AG04449 (cell line): ENCODE data around the gene PIP5K1B.

Experiments used
- CTCF ChIA-PET: fragments of 350-600 bp; formaldehyde crosslinking; extraction: SDS; loops from one replicate; lab custom pipeline; 2021; ENCODE audit warnings: antibody characterized with exemption; lab: Yijun Ruan, JAX
- POLR2A ChIA-PET: fragments of 400-600, 350-600 bp; formaldehyde crosslinking; extraction: SDS; loops from one replicate; lab custom pipeline; 2020; ENCODE audit warnings: antibody characterized with exemption, inconsistent platforms; lab: Yijun Ruan, JAX
- DNase-seq: peaks from one replicate; pipeline ENCODE4 v3.0.0-alpha.2; 2010; ENCODE audit warnings: low read depth, low spot score
- H3K4me3 ChIP-seq: 2 replicates; pipeline ENCODE4 v1.5.1; 2011; ENCODE audit warnings: low read depth, mild to moderate bottlenecking, control low read depth, low read length
- TF ChIP-seq, protein P1 (sequence below): IDR thresholded peaks from one replicate; pipeline ENCODE4 v1.5.1; 2011; ENCODE audit warnings: mild to moderate bottlenecking, moderate library complexity, low read length, control low read depth, inconsistent platforms; ENCODE audit not compliant: insufficient read depth; ENCODE audit errors: missing control alignments

Gene PIP5K1B

DNA sequence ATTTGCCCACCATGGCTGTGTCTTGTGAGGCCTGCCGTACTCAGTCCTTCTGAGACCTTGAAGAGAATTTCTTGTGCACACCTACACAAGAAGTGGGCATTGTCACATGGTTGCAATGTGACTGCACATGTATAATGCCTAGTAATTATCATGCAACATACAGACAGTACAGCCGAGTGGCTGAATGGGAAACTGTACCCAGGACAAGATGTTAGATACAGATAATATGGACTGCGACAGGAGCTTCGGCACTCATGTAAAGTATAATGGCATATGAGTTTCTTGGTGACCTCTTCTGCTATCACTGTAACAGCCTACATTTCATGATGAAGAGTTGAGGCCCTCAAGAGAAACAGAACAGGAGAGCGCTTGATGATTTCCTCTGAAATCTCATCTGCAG lies 313.7 kb downstream of the PIP5K1B start:
- ChIA-PET CTCF (interaction anchor here (0.6 to 2.2 kb wide), 3 partner anchors 10 to 18 kb away, joined by 3 to 7 read pairs (median 3); no protein-coding TSS in a partner anchor), POLR2A (no interaction called here)
- no peak for DNase-seq
- TF ChIP-seq, protein P1, sequence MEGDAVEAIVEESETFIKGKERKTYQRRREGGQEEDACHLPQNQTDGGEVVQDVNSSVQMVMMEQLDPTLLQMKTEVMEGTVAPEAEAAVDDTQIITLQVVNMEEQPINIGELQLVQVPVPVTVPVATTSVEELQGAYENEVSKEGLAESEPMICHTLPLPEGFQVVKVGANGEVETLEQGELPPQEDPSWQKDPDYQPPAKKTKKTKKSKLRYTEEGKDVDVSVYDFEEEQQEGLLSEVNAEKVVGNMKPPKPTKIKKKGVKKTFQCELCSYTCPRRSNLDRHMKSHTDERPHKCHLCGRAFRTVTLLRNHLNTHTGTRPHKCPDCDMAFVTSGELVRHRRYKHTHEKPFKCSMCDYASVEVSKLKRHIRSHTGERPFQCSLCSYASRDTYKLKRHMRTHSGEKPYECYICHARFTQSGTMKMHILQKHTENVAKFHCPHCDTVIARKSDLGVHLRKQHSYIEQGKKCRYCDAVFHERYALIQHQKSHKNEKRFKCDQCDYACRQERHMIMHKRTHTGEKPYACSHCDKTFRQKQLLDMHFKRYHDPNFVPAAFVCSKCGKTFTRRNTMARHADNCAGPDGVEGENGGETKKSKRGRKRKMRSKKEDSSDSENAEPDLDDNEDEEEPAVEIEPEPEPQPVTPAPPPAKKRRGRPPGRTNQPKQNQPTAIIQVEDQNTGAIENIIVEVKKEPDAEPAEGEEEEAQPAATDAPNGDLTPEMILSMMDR = no peak
- no peak overlapping the region for H3K4me3 ChIP-seq

DNA sequence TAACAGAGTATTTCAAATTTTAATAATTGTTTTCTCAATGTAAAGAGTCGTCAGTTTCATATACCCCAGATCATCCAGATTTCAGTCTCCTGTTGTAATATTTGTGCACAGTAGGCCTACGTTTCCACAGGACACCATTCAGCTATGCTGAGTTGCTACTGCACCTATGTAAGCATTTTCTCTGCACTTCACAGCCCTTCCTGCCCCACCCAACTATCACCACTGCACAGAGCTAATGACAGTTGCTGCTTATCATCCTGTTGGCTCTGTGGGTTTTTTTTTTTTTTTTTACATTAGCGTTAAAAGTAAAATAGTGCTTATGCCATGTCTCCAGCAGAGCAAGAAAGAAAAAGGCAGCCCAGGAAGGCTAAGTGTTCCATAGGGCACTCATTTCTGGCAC lies 314.8 kb downstream of the PIP5K1B start:
- TF ChIP-seq, protein P1 = no peak
- H3K4me3 ChIP-seq = no peak overlapping the region
- POLR2A ChIA-PET = no interaction called here
- CTCF ChIA-PET = interaction anchor here (1.1 to 2.2 kb wide), 3 partner anchors 9 to 16 kb away, joined by 3 to 7 read pairs (median 5); partner anchors contain the start of gene FXN
- DNase-seq = no peak

DNA sequence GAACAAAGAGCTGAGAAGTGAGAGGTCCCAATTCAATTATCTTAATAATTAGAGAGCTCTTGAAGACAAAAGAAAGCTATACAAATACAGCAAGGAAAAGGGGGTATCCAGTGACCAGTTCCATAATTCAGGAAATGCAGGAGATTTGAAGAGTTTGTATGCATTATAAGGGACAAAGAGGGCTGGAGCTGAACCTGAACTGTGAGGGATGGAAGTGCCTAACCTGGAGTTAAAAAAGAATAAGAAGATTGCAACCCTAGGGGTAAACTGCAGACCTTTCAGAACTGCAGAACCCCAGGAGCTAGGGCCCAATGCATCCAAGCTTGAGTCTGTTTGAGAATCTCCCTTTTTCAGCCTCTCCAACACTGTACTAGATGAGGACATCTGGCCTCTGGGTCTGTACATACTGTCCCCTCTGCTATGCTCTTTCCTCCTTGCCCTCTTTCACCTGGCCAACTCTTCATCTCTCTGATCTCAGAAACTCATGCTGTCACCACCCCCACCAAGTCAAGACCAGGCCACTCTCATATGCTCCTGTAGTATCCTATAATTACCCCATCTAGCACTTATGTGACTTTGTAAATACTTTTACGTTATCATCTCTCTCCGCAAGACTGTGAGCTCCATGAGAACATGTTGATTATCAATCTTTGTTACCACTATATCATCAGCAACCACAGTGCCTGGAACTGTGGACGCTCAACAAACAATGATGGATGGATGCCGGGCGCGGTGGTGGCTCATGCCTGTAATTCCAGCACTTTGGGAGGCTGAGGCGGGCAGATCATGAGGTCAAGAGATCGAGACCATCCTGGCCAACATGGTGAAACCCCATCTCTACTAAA lies 315.5 kb downstream of the PIP5K1B start:
- TF ChIP-seq, protein P1 = no peak
- H3K4me3 ChIP-seq = no peak overlapping the region
- POLR2A ChIA-PET = no interaction called here
- no peak for DNase-seq
- CTCF ChIA-PET = interaction anchor here (1.4 to 2.2 kb wide), 2 partner anchors 10 to 15 kb away, joined by 5 to 7 read pairs; partner anchors contain the start of gene FXN

DNA sequence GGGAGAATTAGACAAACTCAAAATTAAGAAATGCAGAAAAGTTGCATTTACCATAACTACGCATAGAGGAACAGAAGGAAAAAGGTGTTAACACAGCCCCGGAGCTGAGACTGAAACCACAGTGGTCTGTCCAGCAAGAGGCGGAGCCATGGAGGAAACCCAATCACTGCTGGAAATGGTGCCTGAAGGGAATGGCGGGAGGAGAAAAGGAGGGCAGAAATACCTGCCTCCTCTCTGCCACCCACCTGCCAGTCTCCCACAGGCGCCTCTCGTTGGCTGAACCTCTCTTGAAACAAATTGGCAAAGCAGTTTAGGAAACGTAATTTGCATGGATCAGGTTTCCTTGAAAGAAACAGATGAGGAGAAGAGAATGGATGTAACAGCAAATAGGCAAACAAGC lies 318.6 kb downstream of the PIP5K1B start:
- no peak overlapping the region for H3K4me3 ChIP-seq
- TF ChIP-seq, protein P1 = no peak
- DNase-seq = no peak
- ChIA-PET POLR2A (no interaction called here), CTCF (interaction anchor here (5.4 kb wide), 1 partner anchor 11 kb away, joined by 37 read pairs; the partner anchor contains the start of gene FXN)

DNA sequence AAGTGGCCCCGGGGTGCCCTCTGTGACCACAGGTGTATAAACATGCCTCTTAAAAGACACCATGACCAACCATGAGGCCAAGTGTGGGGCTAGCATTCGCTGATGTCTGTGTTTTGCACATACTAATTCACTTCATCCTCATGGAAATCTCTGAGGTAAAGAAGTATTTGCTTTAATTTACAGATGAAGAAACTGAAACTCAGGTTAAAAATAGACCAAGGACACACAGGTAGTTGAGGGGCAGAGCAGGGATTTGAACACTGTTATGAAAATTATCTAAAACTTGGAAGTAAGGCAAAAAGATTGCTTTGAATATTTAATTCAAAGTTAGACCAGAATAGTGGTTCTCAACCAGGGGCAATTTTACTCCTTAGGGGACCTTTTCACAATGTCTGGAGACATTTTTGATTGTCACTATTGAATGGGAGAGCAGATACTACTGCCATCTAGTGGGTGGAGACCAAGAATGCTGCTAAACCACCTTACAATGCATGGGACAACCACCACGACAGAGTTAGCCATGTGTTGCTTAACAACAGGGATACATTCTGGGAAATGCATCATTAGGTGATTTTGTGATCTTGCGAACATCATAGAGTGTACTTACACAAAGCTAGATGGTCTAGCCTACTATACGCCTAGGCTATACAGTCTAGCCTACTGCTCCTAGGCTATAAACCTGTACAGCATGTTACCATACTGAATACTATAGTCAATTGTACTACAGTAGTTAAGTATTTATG lies 322.5 kb downstream of the PIP5K1B start:
- POLR2A ChIA-PET = no interaction called here
- CTCF ChIA-PET = interaction anchor here (1.1 to 2.3 kb wide), 4 partner anchors 8 to 444 kb away, joined by 3 to 7 read pairs (median 4); no protein-coding TSS in a partner anchor
- DNase-seq = no peak
- no peak overlapping the region for H3K4me3 ChIP-seq
- TF ChIP-seq, protein P1 = peak; percentile 70
